Panc1 (cell line): ENCODE measurements around the gene PYGO2. TPM values are rescaled to one million over a fixed set of nuclear protein-coding genes. Genes with fewer than 3 reads are reported as not detected.
A peak's percentile ranks its signal among the peaks of the same experiment; 100 is the strongest.

Experiments used
- ATAC-seq: fragments of 200-7000 bp; cut with Tn5 transposase; 2 replicates; pipeline ENCODE4 v1.9.1; 2020; ENCODE audit warnings: mild to moderate bottlenecking, moderate library complexity
- BruUV-seq: library from RNA; stranded (reverse); fragments of 400-500 nt; replicated peaks from 2 replicates; lab custom pipeline; 2021; lab: Mats Ljungman, UMichigan
- CTCF ChIA-PET: fragments of 300-600 bp; sonication (Branson Sonifier 250); formaldehyde crosslinking; loops from one replicate; lab custom pipeline; 2022; ENCODE audit warnings: antibody characterized with exemption; lab: Charles Lee
- POLR2A ChIA-PET: fragments of 300-600 bp; sonication (Branson Sonifier 250); formaldehyde crosslinking; loops from one replicate; lab custom pipeline; 2022; ENCODE audit warnings: antibody characterized with exemption; lab: Charles Lee
- DNase-seq: peaks from one replicate; pipeline ENCODE4 v3.0.0-alpha.2; 2010; ENCODE audit warnings: low read depth, low spot score
- H3K27ac ChIP-seq: 2 replicates; pipeline ENCODE4 v1.5.1; 2011; ENCODE audit warnings: mild to moderate bottlenecking, low read length, inconsistent platforms
- H3K27me3 ChIP-seq: fragments of 200-500 bp; sonication (Bioruptor generic); 2 replicates; pipeline ENCODE4 v1.6.0; 2014; ENCODE audit warnings: low read length, inconsistent platforms; ENCODE audit not compliant: control insufficient read depth, insufficient read depth
- H3K36me3 ChIP-seq: fragments of 200-500 bp; sonication (Bioruptor generic); 2 replicates; pipeline ENCODE4 v1.5.1; 2014; ENCODE audit warnings: inconsistent platforms, mild to moderate bottlenecking, low read length, moderate library complexity; ENCODE audit not compliant: control insufficient read depth, insufficient read depth
- H3K4me1 ChIP-seq: 2 replicates; pipeline ENCODE4 v1.5.1; 2011; ENCODE audit warnings: inconsistent platforms, mild to moderate bottlenecking, low read length, moderate library complexity; ENCODE audit not compliant: control insufficient read depth, insufficient read depth
- H3K4me3 ChIP-seq, 2 experiments: 2 replicates each; pipeline ENCODE4 v1.5.1; 2011 to 2012; ENCODE audit warnings: low read depth in 2 of 2, low read length in 2 of 2, mild to moderate bottlenecking in 2 of 2, inconsistent platforms in 1 of 2, moderate library complexity in 1 of 2
- H3K9me3 ChIP-seq: fragments of 200-500 bp; sonication (Bioruptor generic); 2 replicates; pipeline ENCODE4 v1.5.1; 2014; ENCODE audit warnings: low read depth, mild to moderate bottlenecking, inconsistent platforms, low read length, moderate library complexity; ENCODE audit not compliant: control insufficient read depth, insufficient read depth
- POLR2AphosphoS5 ChIP-seq: IDR thresholded peaks from 2 replicates; pipeline ENCODE4 v1.6.1; 2012; ENCODE audit warnings: mild to moderate bottlenecking, low read depth, low read length, moderate library complexity
- REST ChIP-seq, 2 experiments: IDR thresholded peaks; 2 replicates each; pipeline ENCODE4 v1.6.1; 2011 to 2012; ENCODE audit warnings: low read depth in 2 of 2, control low read depth in 1 of 2, low read length in 1 of 2, mild to moderate bottlenecking in 1 of 2, moderate library complexity in 1 of 2; ENCODE audit not compliant: insufficient read depth in 1 of 2
- SIN3A ChIP-seq: IDR thresholded peaks from 2 replicates; pipeline ENCODE4 v1.6.1; 2012; ENCODE audit warnings: low read depth, mild to moderate bottlenecking, low read length, moderate library complexity, borderline replicate concordance; ENCODE audit not compliant: insufficient read depth
- TCF7L2 ChIP-seq: IDR thresholded peaks from 2 replicates; pipeline ENCODE4 v1.6.1; 2011; ENCODE audit warnings: mild to moderate bottlenecking, low read depth, low read length, inconsistent platforms
- in situ Hi-C: cut with HindIII; loops from 2 replicates; pipeline ENCODE4 v1.10.0; 2016; ENCODE audit warnings: low sequenced_read_pairs, low pct_unique_long_range_greater_than_20kb
- intact Hi-C: fragments of 100-400 bp; cut with micrococcal nuclease; formaldehyde crosslinking; loops from one replicate; pipeline ENCODE4 v1.10.0; 2022; ENCODE audit not compliant: unreplicated experiment
- total RNA-seq: library from RNA; stranded (reverse); gene quantifications from one replicate; pipeline ENCODE4 v1.2.1, GENCODE V29; 2021; ENCODE audit not compliant: unreplicated experiment
- TF ChIP-seq, protein P1 (sequence below): fragments of 450-650 bp; IDR thresholded peaks from 2 replicates; pipeline ENCODE4 v1.5.1; 2017; ENCODE audit warnings: mild to moderate bottlenecking

The PYGO2 gene
- total RNA-seq, 1 experiment from 2014 or later = 41.1 TPM

- H3K36me3 ChIP-seq = peaks cover 3% of the 10 kb centered on the region; the same call in 1 of the 2 replicates
- intact Hi-C loops (no loop called here), in situ Hi-C loops (no loop called here)
- H3K4me3 ChIP-seq = peak overlapping the region; percentile 11 to 41; a peak in 3 of 4 replicates
- CTCF ChIA-PET = interaction anchor here (0.6 to 1.3 kb wide), 5 partner anchors 13 to 54 kb away, joined by 3 to 7 read pairs (median 5); partner anchors contain the start of gene FLAD1
- DNase-seq = no peak
- no peaks in the 10 kb centered on the region for H3K9me3 ChIP-seq
- no peak for ATAC-seq
- H3K27me3 ChIP-seq = no peaks in the 10 kb centered on the region
- TF ChIP-seq REST (IDR thresholded peaks at IDR 0.05; ENCODE audit: insufficient read depth in 1 of 2, low read depth in 2 of 2, low read length in 1 of 2) = no peak
- TF ChIP-seq TCF7L2 = peak; percentile 86
- 0 out of 2 replicates have a peak, but pooled peaks have one; percentile 38 for TF ChIP-seq POLR2AphosphoS5
- TF ChIP-seq SIN3A = no peak
- TF ChIP-seq, protein P1, sequence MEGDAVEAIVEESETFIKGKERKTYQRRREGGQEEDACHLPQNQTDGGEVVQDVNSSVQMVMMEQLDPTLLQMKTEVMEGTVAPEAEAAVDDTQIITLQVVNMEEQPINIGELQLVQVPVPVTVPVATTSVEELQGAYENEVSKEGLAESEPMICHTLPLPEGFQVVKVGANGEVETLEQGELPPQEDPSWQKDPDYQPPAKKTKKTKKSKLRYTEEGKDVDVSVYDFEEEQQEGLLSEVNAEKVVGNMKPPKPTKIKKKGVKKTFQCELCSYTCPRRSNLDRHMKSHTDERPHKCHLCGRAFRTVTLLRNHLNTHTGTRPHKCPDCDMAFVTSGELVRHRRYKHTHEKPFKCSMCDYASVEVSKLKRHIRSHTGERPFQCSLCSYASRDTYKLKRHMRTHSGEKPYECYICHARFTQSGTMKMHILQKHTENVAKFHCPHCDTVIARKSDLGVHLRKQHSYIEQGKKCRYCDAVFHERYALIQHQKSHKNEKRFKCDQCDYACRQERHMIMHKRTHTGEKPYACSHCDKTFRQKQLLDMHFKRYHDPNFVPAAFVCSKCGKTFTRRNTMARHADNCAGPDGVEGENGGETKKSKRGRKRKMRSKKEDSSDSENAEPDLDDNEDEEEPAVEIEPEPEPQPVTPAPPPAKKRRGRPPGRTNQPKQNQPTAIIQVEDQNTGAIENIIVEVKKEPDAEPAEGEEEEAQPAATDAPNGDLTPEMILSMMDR = peak; percentile 98
- H3K4me1 ChIP-seq = peaks cover 11% of the 10 kb centered on the region
- BruUV-seq = no TSS peak
- POLR2A ChIA-PET = no interaction called here
- peak overlapping the region; percentile 29; the same call in 1 of the 2 replicates for H3K27ac ChIP-seq
Measured at GRCh38 chr1:154998818-154999570, 37.4 kb upstream of the PYGO2 start.

DNA sequence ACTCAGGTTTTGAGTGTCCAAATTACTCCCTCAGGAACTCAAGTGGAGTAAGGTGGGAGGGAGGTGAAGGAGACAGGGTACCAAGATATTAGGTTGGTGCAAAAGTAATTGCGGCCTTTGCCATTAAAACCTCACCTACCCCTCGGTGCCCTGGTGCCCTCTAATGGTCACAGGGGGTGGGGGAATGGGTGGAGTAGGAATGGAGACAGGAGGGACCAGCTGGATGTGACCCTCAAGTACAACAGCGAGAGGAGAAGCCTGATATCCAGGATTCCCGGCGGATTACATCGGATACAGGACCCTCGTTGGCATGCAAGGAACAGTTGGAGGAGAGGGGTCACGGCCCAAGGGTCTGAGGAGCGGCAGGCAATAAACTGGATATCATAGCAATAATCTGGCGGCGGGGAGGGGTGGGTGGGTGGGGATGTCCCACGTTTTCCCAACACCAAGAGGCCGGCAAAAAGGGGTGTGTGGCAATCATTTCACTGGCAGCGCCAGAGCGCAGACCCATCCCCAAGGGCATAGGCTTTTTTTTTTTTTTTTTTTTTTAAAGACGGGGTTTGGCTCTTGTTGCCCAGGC lies 36.7 kb upstream of the PYGO2 start:
- no peak for ATAC-seq
- TF ChIP-seq, protein P1 = peak; percentile 9; the same call in 1 of the 2 replicates
- TF ChIP-seq REST (IDR thresholded peaks at IDR 0.05; ENCODE audit: insufficient read depth in 1 of 2, low read depth in 2 of 2, low read length in 1 of 2) (no peak), POLR2AphosphoS5 (no peak), SIN3A (no peak), TCF7L2 (no peak)
- in situ Hi-C loops = no loop called here
- intact Hi-C loops = no loop called here
- ChIA-PET CTCF (interaction anchor here (0.6 to 1.3 kb wide), 4 partner anchors 14 to 51 kb away, joined by 3 to 7 read pairs (median 4); partner anchors contain the start of gene FLAD1), POLR2A (no interaction called here)
- no peak for DNase-seq
- Histone ChIP-seq H3K27me3 (no peaks in the 10 kb centered on the region), H3K4me3 (no peak overlapping the region), H3K36me3 (peaks cover 3% of the 10 kb centered on the region; the same call in 1 of the 2 replicates), H3K27ac (no peak overlapping the region), H3K4me1 (peaks cover 11% of the 10 kb centered on the region), H3K9me3 (no peaks in the 10 kb centered on the region)
- BruUV-seq = no TSS peak
